ENCODE measurements around the gene CHTF18.

The CHTF18 gene

GRCh38 chr16:765488-765865 is 22.9 kb upstream of the CHTF18 start:
- no peak overlapping the region for H3K4me3 ChIP-seq (ENCODE audit: low read depth in 1 of 5, low read length in 5 of 5)
- no peaks in the 10 kb centered on the region for H3K36me3 ChIP-seq (ENCODE audit: control insufficient read depth in 5 of 5, insufficient read depth in 5 of 5, low read length in 5 of 5)
- H3K9me3 ChIP-seq (ENCODE audit: control insufficient read depth in 5 of 5, low read length in 5 of 5), result no peaks in the 10 kb centered on the region
- peaks cover 15 to 36% (median 34%) of the 10 kb centered on the region in 5 donors for H3K27me3 ChIP-seq (ENCODE audit: control insufficient read depth in 5 of 5, insufficient read depth in 4 of 5, low read length in 5 of 5)
- no peaks in the 10 kb centered on the region for H3K4me1 ChIP-seq (ENCODE audit: control insufficient read depth in 5 of 5, insufficient read depth in 5 of 5, low read length in 5 of 5)
- no peak overlapping the region for H3K9ac ChIP-seq (ENCODE audit: low read length in 5 of 5)
- H3K27ac ChIP-seq (ENCODE audit: low read depth, low read length), result no peak overlapping the region

- H3K27ac ChIP-seq (ENCODE audit: low read depth, low read length), result no peak overlapping the region
- no peaks in the 10 kb centered on the region for H3K4me1 ChIP-seq (ENCODE audit: control insufficient read depth in 5 of 5, insufficient read depth in 5 of 5, low read length in 5 of 5)
- H3K27me3 ChIP-seq (ENCODE audit: control insufficient read depth in 5 of 5, insufficient read depth in 4 of 5, low read length in 5 of 5), result peaks cover 15 to 35% (median 34%) of the 10 kb centered on the region in 5 donors
- no peaks in the 10 kb centered on the region for H3K36me3 ChIP-seq (ENCODE audit: control insufficient read depth in 5 of 5, insufficient read depth in 5 of 5, low read length in 5 of 5)
- no peaks in the 10 kb centered on the region for H3K9me3 ChIP-seq (ENCODE audit: control insufficient read depth in 5 of 5, low read length in 5 of 5)
- H3K4me3 ChIP-seq (ENCODE audit: low read depth in 1 of 5, low read length in 5 of 5), result no peak overlapping the region
- H3K9ac ChIP-seq (ENCODE audit: low read length in 5 of 5), result no peak overlapping the region
These were observed 22.2 kb upstream of the CHTF18 start for GRCh38 chr16:766008-766819.

GRCh38 chr16:766820-767640 is 21.4 kb upstream of the CHTF18 start:
- Histone ChIP-seq H3K4me3 (ENCODE audit: low read depth in 1 of 5, low read length in 5 of 5) (no peak overlapping the region), H3K36me3 (ENCODE audit: control insufficient read depth in 5 of 5, insufficient read depth in 5 of 5, low read length in 5 of 5) (no peaks in the 10 kb centered on the region), H3K9me3 (ENCODE audit: control insufficient read depth in 5 of 5, low read length in 5 of 5) (no peaks in the 10 kb centered on the region), H3K9ac (ENCODE audit: low read length in 5 of 5) (no peak overlapping the region), H3K27ac (ENCODE audit: low read depth, low read length) (no peak overlapping the region), H3K27me3 (ENCODE audit: control insufficient read depth in 5 of 5, insufficient read depth in 4 of 5, low read length in 5 of 5) (peaks cover 15 to 34% (median 32%) of the 10 kb centered on the region in 5 donors), H3K4me1 (ENCODE audit: control insufficient read depth in 5 of 5, insufficient read depth in 5 of 5, low read length in 5 of 5) (no peaks in the 10 kb centered on the region)

GRCh38 chr16:767743-768235 is 20.6 kb upstream of the CHTF18 start:
- Histone ChIP-seq H3K27ac (ENCODE audit: low read depth, low read length) (no peak overlapping the region), H3K27me3 (ENCODE audit: control insufficient read depth in 5 of 5, insufficient read depth in 4 of 5, low read length in 5 of 5) (peaks cover 11 to 27% (median 25%) of the 10 kb centered on the region in 5 donors), H3K36me3 (ENCODE audit: control insufficient read depth in 5 of 5, insufficient read depth in 5 of 5, low read length in 5 of 5) (no peaks in the 10 kb centered on the region), H3K9me3 (ENCODE audit: control insufficient read depth in 5 of 5, low read length in 5 of 5) (no peaks in the 10 kb centered on the region), H3K4me3 (ENCODE audit: low read depth in 1 of 5, low read length in 5 of 5) (no peak overlapping the region), H3K4me1 (ENCODE audit: control insufficient read depth in 5 of 5, insufficient read depth in 5 of 5, low read length in 5 of 5) (no peaks in the 10 kb centered on the region), H3K9ac (ENCODE audit: low read length in 5 of 5) (no peak overlapping the region)

- Histone ChIP-seq H3K36me3 (ENCODE audit: control insufficient read depth in 5 of 5, insufficient read depth in 5 of 5, low read length in 5 of 5) (no peaks in the 10 kb centered on the region), H3K9ac (ENCODE audit: low read length in 5 of 5) (no peak overlapping the region), H3K27me3 (ENCODE audit: control insufficient read depth in 5 of 5, insufficient read depth in 4 of 5, low read length in 5 of 5) (peaks cover 9 to 25% (median 22%) of the 10 kb centered on the region in 5 donors), H3K4me1 (ENCODE audit: control insufficient read depth in 5 of 5, insufficient read depth in 5 of 5, low read length in 5 of 5) (no peaks in the 10 kb centered on the region), H3K9me3 (ENCODE audit: control insufficient read depth in 5 of 5, low read length in 5 of 5) (no peaks in the 10 kb centered on the region), H3K27ac (ENCODE audit: low read depth, low read length) (no peak overlapping the region), H3K4me3 (ENCODE audit: low read depth in 1 of 5, low read length in 5 of 5) (no peak overlapping the region)
These were observed 20.0 kb upstream of the CHTF18 start for GRCh38 chr16:768428-768827.

GRCh38 chr16:769184-769784 is 19.1 kb upstream of the CHTF18 start:
- Histone ChIP-seq H3K4me1 (ENCODE audit: control insufficient read depth in 5 of 5, insufficient read depth in 5 of 5, low read length in 5 of 5) (no peaks in the 10 kb centered on the region), H3K27ac (ENCODE audit: low read depth, low read length) (no peak overlapping the region), H3K36me3 (ENCODE audit: control insufficient read depth in 5 of 5, insufficient read depth in 5 of 5, low read length in 5 of 5) (no peaks in the 10 kb centered on the region), H3K9ac (ENCODE audit: low read length in 5 of 5) (no peak overlapping the region), H3K27me3 (ENCODE audit: control insufficient read depth in 5 of 5, insufficient read depth in 4 of 5, low read length in 5 of 5) (peaks cover 9 to 21% (median 18%) of the 10 kb centered on the region in 5 donors), H3K9me3 (ENCODE audit: control insufficient read depth in 5 of 5, low read length in 5 of 5) (no peaks in the 10 kb centered on the region), H3K4me3 (ENCODE audit: low read depth in 1 of 5, low read length in 5 of 5) (no peak overlapping the region)

GRCh38 chr16:769934-770333 is 18.5 kb upstream of the CHTF18 start:
- no peak overlapping the region for H3K4me3 ChIP-seq (ENCODE audit: low read depth in 1 of 5, low read length in 5 of 5)
- H3K27me3 ChIP-seq (ENCODE audit: control insufficient read depth in 5 of 5, insufficient read depth in 4 of 5, low read length in 5 of 5), result peaks cover 9 to 21% (median 18%) of the 10 kb centered on the region in 5 donors
- no peak overlapping the region for H3K9ac ChIP-seq (ENCODE audit: low read length in 5 of 5)
- H3K9me3 ChIP-seq (ENCODE audit: control insufficient read depth in 5 of 5, low read length in 5 of 5), result no peaks in the 10 kb centered on the region
- H3K36me3 ChIP-seq (ENCODE audit: control insufficient read depth in 5 of 5, insufficient read depth in 5 of 5, low read length in 5 of 5), result no peaks in the 10 kb centered on the region
- H3K4me1 ChIP-seq (ENCODE audit: control insufficient read depth in 5 of 5, insufficient read depth in 5 of 5, low read length in 5 of 5), result no peaks in the 10 kb centered on the region
- H3K27ac ChIP-seq (ENCODE audit: low read depth, low read length), result no peak overlapping the region

GRCh38 chr16:770411-770810 is 18.0 kb upstream of the CHTF18 start:
- Histone ChIP-seq H3K27me3 (ENCODE audit: control insufficient read depth in 5 of 5, insufficient read depth in 4 of 5, low read length in 5 of 5) (peaks cover 9 to 21% (median 18%) of the 10 kb centered on the region in 5 donors), H3K4me3 (ENCODE audit: low read depth in 1 of 5, low read length in 5 of 5) (no peak overlapping the region), H3K27ac (ENCODE audit: low read depth, low read length) (no peak overlapping the region), H3K4me1 (ENCODE audit: control insufficient read depth in 5 of 5, insufficient read depth in 5 of 5, low read length in 5 of 5) (no peaks in the 10 kb centered on the region), H3K36me3 (ENCODE audit: control insufficient read depth in 5 of 5, insufficient read depth in 5 of 5, low read length in 5 of 5) (no peaks in the 10 kb centered on the region), H3K9ac (ENCODE audit: low read length in 5 of 5) (no peak overlapping the region), H3K9me3 (ENCODE audit: control insufficient read depth in 5 of 5, low read length in 5 of 5) (no peaks in the 10 kb centered on the region)

GRCh38 chr16:772959-773358 is 15.5 kb upstream of the CHTF18 start:
- Histone ChIP-seq H3K36me3 (ENCODE audit: control insufficient read depth in 5 of 5, insufficient read depth in 5 of 5, low read length in 5 of 5) (no peaks in the 10 kb centered on the region), H3K27me3 (ENCODE audit: control insufficient read depth in 5 of 5, insufficient read depth in 4 of 5, low read length in 5 of 5) (peaks cover 7 to 14% (median 11%) of the 10 kb centered on the region in 5 donors), H3K27ac (ENCODE audit: low read depth, low read length) (no peak overlapping the region), H3K4me1 (ENCODE audit: control insufficient read depth in 5 of 5, insufficient read depth in 5 of 5, low read length in 5 of 5) (no peaks in the 10 kb centered on the region), H3K4me3 (ENCODE audit: low read depth in 1 of 5, low read length in 5 of 5) (no peak overlapping the region), H3K9me3 (ENCODE audit: control insufficient read depth in 5 of 5, low read length in 5 of 5) (no peaks in the 10 kb centered on the region), H3K9ac (ENCODE audit: low read length in 5 of 5) (no peak overlapping the region)
